ENCODE measurements around the gene ITFG2. TPM values are rescaled to one million over a fixed set of nuclear protein-coding genes. Genes with fewer than 3 reads are reported as not detected.

The ITFG2 gene
- total and polyA plus RNA-seq, 9 of the 15 experiments (the other 6 are each of a cell fraction or from before 2014, with no cell fraction given), result 15.0 to 22.8 (median 19.4) TPM

GRCh38 chr12:2765052-2765451 lies 47.4 kb upstream of the ITFG2 start:
- no peaks in the 10 kb centered on the region for H3K79me2 ChIP-seq (ENCODE audit: control insufficient read depth, insufficient read depth, low read length)
- H2AFZ ChIP-seq (ENCODE audit: low read depth, low read length), result no peak overlapping the region
- no peak overlapping the region for H3K4me3 ChIP-seq
- H4K20me1 ChIP-seq (replicated peaks; ENCODE audit: control insufficient read depth, insufficient read depth, low read length), result no peaks in the 10 kb centered on the region
- DNase-seq (ENCODE audit: extremely low read depth in 1 of 4, low spot score in 3 of 4), result no peak
- no peaks in the 10 kb centered on the region for H3K9me3 ChIP-seq (replicated peaks; ENCODE audit: control insufficient read depth, insufficient read depth, low read depth, low read length)
- no peaks in the 10 kb centered on the region for H3K36me3 ChIP-seq (ENCODE audit: control insufficient read depth, insufficient read depth, low read length)
- TF ChIP-seq EGR1 (conservative IDR thresholded peaks at IDR 0.05) (no peak), ZBTB2 (IDR thresholded peaks at IDR 0.05) (no peak), ZNF778 (CRISPR knock-in tag; IDR thresholded peaks at IDR 0.05) (no peak), FOXK2 (conservative IDR thresholded peaks at IDR 0.05 in 1 of 2, IDR thresholded peaks at IDR 0.05 in 1 of 2; ENCODE audit: low read depth in 2 of 2) (no peak), AFF4 (CRISPR knock-in tag; IDR thresholded peaks at IDR 0.05) (no peak), ZC3H8 (IDR thresholded peaks at IDR 0.05) (no peak), FOXO4 (CRISPR knock-in tag; IDR thresholded peaks at IDR 0.05) (no peak), IRF2 (CRISPR knock-in tag; IDR thresholded peaks at IDR 0.05) (no peak), YBX1 (IDR thresholded peaks at IDR 0.05) (no peak), TAF15 (IDR thresholded peaks at IDR 0.05; ENCODE audit: low read depth, low read length) (no peak), ZNF124 (CRISPR knock-in tag; IDR thresholded peaks at IDR 0.05) (no peak)
- H3K4me2 ChIP-seq (ENCODE audit: insufficient read depth, low read length), result no peak overlapping the region
- H3K27me3 ChIP-seq (ENCODE audit: control insufficient read depth in 2 of 2, insufficient read depth in 2 of 2, low read length in 2 of 2), result peaks cover 5 to 26% of the 10 kb centered on the region in 2 experiments; a peak in 4 of 5 replicates
- no peaks in the 10 kb centered on the region for H3K9me1 ChIP-seq (ENCODE audit: control insufficient read depth, insufficient read depth, low read length)
- CTCF ChIA-PET (ENCODE audit: low intra/inter-chr PET ratio), result no interaction called here
- no peak for ATAC-seq
- H3K27ac ChIP-seq (ENCODE audit: extremely low read depth, low read depth, low read length), result no peak overlapping the region
- FAIRE-seq, result no peak
- H3K4me1 ChIP-seq (replicated peaks in 1 of 2; ENCODE audit: control insufficient read depth in 2 of 2, insufficient read depth in 2 of 2, low read length in 2 of 2), result no peaks in the 10 kb centered on the region
- WGBS (ENCODE audit: insufficient coverage, low coverage, missing lambda C conversion rate), result 0% methylated on average over 2 of the region's 4 CpGs
- H3K9ac ChIP-seq (ENCODE audit: insufficient read depth in 1 of 2, low read depth in 2 of 2, low read length in 2 of 2), result no peak overlapping the region
- intact Hi-C loops (cut with micrococcal nuclease), result no loop called here
- in situ Hi-C loops (cut with MboI), result no loop called here
- POLR2A ChIA-PET, result interaction anchor here (0.8 kb wide), 1 partner anchor 13 kb away, joined by 3 read pairs; no protein-coding TSS in a partner anchor
- BruUV-seq (replicated peaks), result no TSS peak

Measured in K562 (cell line).